ENCODE results near the gene XYLT1. TPM values are rescaled to one million over a fixed set of nuclear protein-coding genes. Genes with fewer than 3 reads are reported as not detected.
"Not testable (repeated sequence)": the region's sequence is repeated elsewhere in the genome, so short reads cannot be mapped to it uniquely, and the experiment has no call there.

XYLT1 gene
- total RNA-seq, 1 experiment from 2014 or later: not detected

- intact Hi-C loops (cut with micrococcal nuclease): no loop called here
- H3K4me2 ChIP-seq (ENCODE audit: low read length): no peak overlapping the region
- no peaks in the 10 kb centered on the region for H3K4me1 ChIP-seq (ENCODE audit: insufficient read depth, low read length)
- no peaks in the 10 kb centered on the region for H3K36me3 ChIP-seq (ENCODE audit: low read depth, low read length)
- no peaks in the 10 kb centered on the region for H3K9me2 ChIP-seq (replicated peaks; ENCODE audit: low read length)
- H3K9ac ChIP-seq (ENCODE audit: low read length): no peak overlapping the region
- DNase-seq: no peak
- no peak for TF ChIP-seq EZH2 (IDR thresholded peaks at IDR 0.05; ENCODE audit: low read length, unreplicated experiment)
- no peak for TF ChIP-seq EZH2phosphoT487 (IDR thresholded peaks at IDR 0.05; ENCODE audit: borderline replicate concordance, low read length)
- TF ChIP-seq CTCF (conservative IDR thresholded peaks at IDR 0.05; ENCODE audit: low read depth, low read length): no peak
- CTCF ChIA-PET: no interaction called here
- no peak overlapping the region for H3K27ac ChIP-seq (ENCODE audit: low read length)
- H3K4me3 ChIP-seq (ENCODE audit: low read length): no peak overlapping the region
- no peak for ATAC-seq
- BruUV-seq (replicated peaks): no TSS peak
- H3K9me3 ChIP-seq (ENCODE audit: low read length): no peaks in the 10 kb centered on the region
- no peaks in the 10 kb centered on the region for H3K27me3 ChIP-seq (ENCODE audit: low read length)
- H2AFZ ChIP-seq (ENCODE audit: low read length): no peak overlapping the region
- no peaks in the 10 kb centered on the region for H3K79me2 ChIP-seq (ENCODE audit: low read length)
- no peaks in the 10 kb centered on the region for H4K20me1 ChIP-seq (ENCODE audit: low read length)
- H3F3A ChIP-seq (ENCODE audit: low read length, unreplicated experiment): no peaks in the 10 kb centered on the region
- POLR2A ChIA-PET (ENCODE audit: unreplicated experiment): no interaction called here
Observed at GRCh38 chr16:17412791-17413190, 58.0 kb downstream of the XYLT1 start.

GRCh38 chr16:17412221-17412620 is 58.5 kb downstream of the XYLT1 start:
- no peaks in the 10 kb centered on the region for H3K36me3 ChIP-seq (ENCODE audit: low read depth, low read length)
- no peaks in the 10 kb centered on the region for H4K20me1 ChIP-seq (ENCODE audit: low read length)
- ChIA-PET CTCF (no interaction called here), POLR2A (ENCODE audit: unreplicated experiment) (no interaction called here)
- no peaks in the 10 kb centered on the region for H3F3A ChIP-seq (ENCODE audit: low read length, unreplicated experiment)
- no peak for ATAC-seq
- H2AFZ ChIP-seq (ENCODE audit: low read length): no peak overlapping the region
- BruUV-seq (replicated peaks): no TSS peak
- intact Hi-C loops (cut with micrococcal nuclease): no loop called here
- H3K79me2 ChIP-seq (ENCODE audit: low read length): no peaks in the 10 kb centered on the region
- DNase-seq: no peak
- no peak overlapping the region for H3K27ac ChIP-seq (ENCODE audit: low read length)
- TF ChIP-seq EZH2 (IDR thresholded peaks at IDR 0.05; ENCODE audit: low read length, unreplicated experiment) (no peak), CTCF (conservative IDR thresholded peaks at IDR 0.05; ENCODE audit: low read depth, low read length) (no peak), EZH2phosphoT487 (IDR thresholded peaks at IDR 0.05; ENCODE audit: borderline replicate concordance, low read length) (no peak)
- no peak overlapping the region for H3K4me2 ChIP-seq (ENCODE audit: low read length)
- no peaks in the 10 kb centered on the region for H3K9me2 ChIP-seq (replicated peaks; ENCODE audit: low read length)
- H3K9ac ChIP-seq (ENCODE audit: low read length): no peak overlapping the region
- no peaks in the 10 kb centered on the region for H3K27me3 ChIP-seq (ENCODE audit: low read length)
- no peak overlapping the region for H3K4me3 ChIP-seq (ENCODE audit: low read length)
- no peaks in the 10 kb centered on the region for H3K4me1 ChIP-seq (ENCODE audit: insufficient read depth, low read length)
- H3K9me3 ChIP-seq (ENCODE audit: low read length): no peaks in the 10 kb centered on the region

- DNase-seq (no peak), ATAC-seq (no peak)
- H3K27me3 ChIP-seq (ENCODE audit: low read length): no peaks in the 10 kb centered on the region
- H3K4me2 ChIP-seq (ENCODE audit: low read length): no peak overlapping the region
- H3K9me3 ChIP-seq (ENCODE audit: low read length): no peaks in the 10 kb centered on the region
- intact Hi-C loops (cut with micrococcal nuclease): no loop called here
- no peaks in the 10 kb centered on the region for H3K9me2 ChIP-seq (replicated peaks; ENCODE audit: low read length)
- H3K79me2 ChIP-seq (ENCODE audit: low read length): no peaks in the 10 kb centered on the region
- no peak overlapping the region for H3K4me3 ChIP-seq (ENCODE audit: low read length)
- H3K4me1 ChIP-seq (ENCODE audit: insufficient read depth, low read length): no peaks in the 10 kb centered on the region
- H3K9ac ChIP-seq (ENCODE audit: low read length): no peak overlapping the region
- TF ChIP-seq EZH2phosphoT487 (IDR thresholded peaks at IDR 0.05; ENCODE audit: borderline replicate concordance, low read length) (no peak), CTCF (conservative IDR thresholded peaks at IDR 0.05; ENCODE audit: low read depth, low read length) (no peak), EZH2 (IDR thresholded peaks at IDR 0.05; ENCODE audit: low read length, unreplicated experiment) (no peak)
- H3K27ac ChIP-seq (ENCODE audit: low read length): no peak overlapping the region
- no peak overlapping the region for H2AFZ ChIP-seq (ENCODE audit: low read length)
- BruUV-seq (replicated peaks): no TSS peak
- CTCF ChIA-PET: no interaction called here
- no peaks in the 10 kb centered on the region for H3K36me3 ChIP-seq (ENCODE audit: low read depth, low read length)
- POLR2A ChIA-PET (ENCODE audit: unreplicated experiment): no interaction called here
- H4K20me1 ChIP-seq (ENCODE audit: low read length): no peaks in the 10 kb centered on the region
- no peaks in the 10 kb centered on the region for H3F3A ChIP-seq (ENCODE audit: low read length, unreplicated experiment)
Observed at GRCh38 chr16:17411263-17411662, 59.5 kb downstream of the XYLT1 start.

GRCh38 chr16:17410316-17410715 is 60.4 kb downstream of the XYLT1 start:
- H3K4me3 ChIP-seq (ENCODE audit: low read length); H3K9ac ChIP-seq (ENCODE audit: low read length); ATAC-seq; H3K27me3 ChIP-seq (ENCODE audit: low read length); POLR2A ChIA-PET (ENCODE audit: unreplicated experiment); intact Hi-C loops (cut with micrococcal nuclease); H3F3A ChIP-seq (ENCODE audit: low read length, unreplicated experiment); H3K9me2 ChIP-seq (replicated peaks; ENCODE audit: low read length); H3K4me2 ChIP-seq (ENCODE audit: low read length); H3K79me2 ChIP-seq (ENCODE audit: low read length); CTCF ChIA-PET; BruUV-seq (replicated peaks); H3K4me1 ChIP-seq (ENCODE audit: insufficient read depth, low read length); DNase-seq; H3K9me3 ChIP-seq (ENCODE audit: low read length); H3K27ac ChIP-seq (ENCODE audit: low read length); H3K36me3 ChIP-seq (ENCODE audit: low read depth, low read length); H4K20me1 ChIP-seq (ENCODE audit: low read length); H2AFZ ChIP-seq (ENCODE audit: low read length): not testable (repeated sequence)
